Astrocyte (in vitro differentiated cells and primary cell): Measurements from ENCODE around the gene CLCF1.

Experiments used
- CTCF ChIP-seq: IDR thresholded peaks from 2 replicates; pipeline ENCODE4 v1.5.1; 2011; ENCODE audit warnings: low read depth, mild to moderate bottlenecking, inconsistent platforms, low read length, moderate library complexity; ENCODE audit not compliant: insufficient read depth
- EZH2 ChIP-seq: IDR thresholded peaks from 2 replicates; pipeline ENCODE4 v1.6.1; 2012; ENCODE audit warnings: mild to moderate bottlenecking, low read length, inconsistent platforms; ENCODE audit not compliant: insufficient read depth

DNA sequence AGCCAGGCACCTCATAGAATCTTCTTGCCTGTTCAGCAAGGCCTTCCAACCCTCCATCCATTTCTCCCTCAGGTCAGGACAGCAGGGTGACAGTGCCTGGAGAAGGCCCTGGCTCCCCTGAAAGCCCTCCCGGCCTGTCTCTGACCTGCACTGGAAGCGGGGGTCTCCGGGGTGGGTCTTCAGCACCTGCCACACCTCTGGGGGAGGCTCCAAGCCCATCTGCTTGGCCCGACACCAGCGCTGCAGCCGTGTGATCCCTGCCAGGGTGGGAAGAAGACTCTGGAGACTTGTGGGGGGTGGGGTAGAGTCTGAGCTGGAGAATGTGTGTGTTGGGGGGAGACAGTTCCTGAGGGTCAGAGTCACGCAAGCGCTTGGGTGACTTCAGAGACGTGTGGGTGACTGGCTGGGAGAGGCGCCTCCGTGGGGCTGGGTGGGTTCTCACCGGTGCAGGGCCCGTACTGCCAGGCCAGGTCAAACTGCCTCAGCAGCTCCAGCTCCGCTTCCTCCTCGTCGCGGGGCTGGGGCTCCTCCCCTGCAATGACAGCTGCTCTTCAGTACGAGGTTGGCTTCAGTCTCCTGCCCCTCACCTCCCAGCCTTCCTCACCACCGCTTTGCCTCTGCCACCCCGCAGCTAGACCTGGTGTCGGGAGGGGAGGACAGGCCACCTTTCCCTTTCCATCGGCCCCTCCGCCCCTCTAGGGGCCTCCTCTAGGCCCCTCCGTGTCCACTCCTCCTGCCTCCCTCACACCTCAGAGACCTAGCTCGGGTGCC, 20.7 kb downstream of the CLCF1 start:
- TF ChIP-seq CTCF = no peak
- TF ChIP-seq EZH2 = no peak
